ENCODE measurements around the gene KLF13. TPM values are rescaled to one million over a fixed set of nuclear protein-coding genes. Genes with fewer than 3 reads are reported as not detected.

KLF13 gene
- total and polyA plus RNA-seq, 4 donors, result 38.3 to 157 (median 55.2) TPM

DNA sequence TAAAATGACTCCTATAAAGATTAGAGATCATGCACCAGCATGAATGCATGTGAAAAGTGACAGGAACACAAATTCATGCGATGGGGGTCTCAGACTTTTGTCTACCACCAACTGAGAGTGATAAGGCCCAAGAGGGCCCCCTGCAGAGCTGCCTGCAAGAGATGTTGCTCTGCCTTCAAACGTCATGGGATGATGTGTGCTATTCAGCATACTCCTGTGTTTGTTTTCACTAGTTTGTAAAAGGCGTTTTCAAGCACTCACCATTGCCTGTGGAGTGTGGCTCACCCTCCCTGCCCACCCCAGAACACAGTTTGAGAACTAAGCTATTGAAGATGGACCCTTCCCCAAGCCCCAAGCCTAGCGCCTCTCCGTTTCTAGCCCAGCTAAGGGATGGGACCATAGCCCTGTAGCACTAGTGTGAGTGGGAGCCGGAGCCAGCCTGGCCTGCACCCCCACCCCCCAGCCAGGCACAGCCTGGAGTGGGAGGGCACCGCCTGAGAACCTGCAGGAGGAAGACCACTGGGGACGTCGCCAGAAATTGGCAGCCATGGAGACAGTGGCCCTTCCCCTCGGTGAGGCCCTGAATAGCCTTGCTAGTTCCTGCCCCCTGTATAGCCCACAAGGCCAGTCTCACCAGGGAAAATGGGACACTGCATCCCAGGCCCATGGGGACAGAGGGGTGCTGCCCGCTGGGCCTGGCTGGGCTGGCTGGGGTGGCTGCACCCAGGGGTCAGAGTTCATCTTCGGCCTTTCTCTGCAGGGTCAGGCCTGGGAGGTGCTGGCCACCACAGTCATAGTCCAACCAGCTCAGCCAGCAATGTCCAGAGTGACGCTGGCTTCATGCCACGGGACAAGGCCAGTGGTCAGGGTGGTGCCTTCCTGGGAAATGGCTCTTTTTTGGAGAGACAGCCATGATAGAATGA, 22.6 kb upstream of the KLF13 start:
- 86 to 90% methylated on average over 14 of the region's 14 CpGs for WGBS, 2 donors
- Histone ChIP-seq H3K4me1 (ENCODE audit: control insufficient read depth in 5 of 5, insufficient read depth in 5 of 5, low read length in 5 of 5) (peaks cover 0 to 13% (median 0%) of the 10 kb centered on the region in 5 donors), H3K27ac (ENCODE audit: low read depth in 1 of 2, low read length in 1 of 2) (no peak overlapping the region), H3K9me3 (ENCODE audit: control insufficient read depth in 4 of 4, insufficient read depth in 3 of 4, low read length in 3 of 4) (no peaks in the 10 kb centered on the region), H3K4me3 (no peak overlapping the region), H3K36me3 (ENCODE audit: control insufficient read depth in 4 of 4, insufficient read depth in 4 of 4, low read length in 4 of 4) (no peaks in the 10 kb centered on the region), H3K9ac (ENCODE audit: insufficient read depth in 1 of 2, low read length in 2 of 2) (no peak overlapping the region), H3K27me3 (ENCODE audit: control insufficient read depth in 3 of 3, insufficient read depth in 3 of 3, low read length in 2 of 3) (peaks cover 0 to 7% (median 5%) of the 10 kb centered on the region in 3 donors)
- no peak for DNase-seq
- ATAC-seq (ENCODE audit: insufficient read depth, low FRiP score), result no peak
- TF ChIP-seq, protein P1, sequence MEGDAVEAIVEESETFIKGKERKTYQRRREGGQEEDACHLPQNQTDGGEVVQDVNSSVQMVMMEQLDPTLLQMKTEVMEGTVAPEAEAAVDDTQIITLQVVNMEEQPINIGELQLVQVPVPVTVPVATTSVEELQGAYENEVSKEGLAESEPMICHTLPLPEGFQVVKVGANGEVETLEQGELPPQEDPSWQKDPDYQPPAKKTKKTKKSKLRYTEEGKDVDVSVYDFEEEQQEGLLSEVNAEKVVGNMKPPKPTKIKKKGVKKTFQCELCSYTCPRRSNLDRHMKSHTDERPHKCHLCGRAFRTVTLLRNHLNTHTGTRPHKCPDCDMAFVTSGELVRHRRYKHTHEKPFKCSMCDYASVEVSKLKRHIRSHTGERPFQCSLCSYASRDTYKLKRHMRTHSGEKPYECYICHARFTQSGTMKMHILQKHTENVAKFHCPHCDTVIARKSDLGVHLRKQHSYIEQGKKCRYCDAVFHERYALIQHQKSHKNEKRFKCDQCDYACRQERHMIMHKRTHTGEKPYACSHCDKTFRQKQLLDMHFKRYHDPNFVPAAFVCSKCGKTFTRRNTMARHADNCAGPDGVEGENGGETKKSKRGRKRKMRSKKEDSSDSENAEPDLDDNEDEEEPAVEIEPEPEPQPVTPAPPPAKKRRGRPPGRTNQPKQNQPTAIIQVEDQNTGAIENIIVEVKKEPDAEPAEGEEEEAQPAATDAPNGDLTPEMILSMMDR (IDR thresholded peaks at IDR 0.05; ENCODE audit: control extremely low read depth, extremely low read depth), result no peak

DNA sequence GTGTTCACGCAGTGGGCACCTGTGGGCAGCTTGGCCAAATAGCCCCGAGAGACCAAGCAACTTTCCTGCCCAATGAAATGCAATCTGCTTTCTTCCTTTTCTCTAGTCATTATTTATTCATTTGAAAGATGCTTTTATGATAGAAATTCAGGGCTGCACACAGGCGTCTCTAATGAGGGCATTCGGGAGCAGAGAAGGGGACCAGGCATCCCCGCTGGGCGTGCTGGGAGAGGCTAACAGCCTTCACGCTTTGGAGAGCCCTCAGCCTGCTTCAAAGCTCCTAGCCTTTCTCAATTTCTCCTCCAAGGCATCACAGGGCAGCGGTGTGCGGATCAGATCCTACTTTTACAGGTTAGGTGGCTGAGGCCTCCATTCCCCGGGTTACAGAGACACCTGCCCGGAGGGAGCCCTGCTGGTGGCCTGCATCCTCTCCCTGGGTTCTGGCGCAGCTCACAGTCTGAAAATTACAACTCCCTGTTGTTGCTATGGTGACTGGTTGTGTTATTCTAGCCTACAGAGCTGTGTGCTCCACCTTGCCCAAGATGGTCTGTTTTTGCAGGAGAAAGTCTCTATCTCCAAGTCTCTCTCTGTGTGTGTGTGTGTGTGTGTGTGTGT, 21.8 kb upstream of the KLF13 start:
- Histone ChIP-seq H3K9me3 (ENCODE audit: control insufficient read depth in 4 of 4, insufficient read depth in 3 of 4, low read length in 3 of 4) (no peaks in the 10 kb centered on the region), H3K27ac (ENCODE audit: low read depth in 1 of 2, low read length in 1 of 2) (no peak overlapping the region), H3K27me3 (ENCODE audit: control insufficient read depth in 3 of 3, insufficient read depth in 3 of 3, low read length in 2 of 3) (peaks cover 0 to 7% (median 5%) of the 10 kb centered on the region in 3 donors), H3K9ac (ENCODE audit: insufficient read depth in 1 of 2, low read length in 2 of 2) (no peak overlapping the region), H3K4me3 (no peak overlapping the region), H3K4me1 (ENCODE audit: control insufficient read depth in 5 of 5, insufficient read depth in 5 of 5, low read length in 5 of 5) (peaks cover 0 to 13% (median 0%) of the 10 kb centered on the region in 5 donors), H3K36me3 (ENCODE audit: control insufficient read depth in 4 of 4, insufficient read depth in 4 of 4, low read length in 4 of 4) (no peaks in the 10 kb centered on the region)
- DNase-seq, result no peak
- 95 to 97% methylated on average over 12 of the region's 12 CpGs for WGBS, 2 donors
- TF ChIP-seq, protein P1 (IDR thresholded peaks at IDR 0.05; ENCODE audit: control extremely low read depth, extremely low read depth), result no peak
- ATAC-seq (ENCODE audit: insufficient read depth, low FRiP score), result no peak

DNA sequence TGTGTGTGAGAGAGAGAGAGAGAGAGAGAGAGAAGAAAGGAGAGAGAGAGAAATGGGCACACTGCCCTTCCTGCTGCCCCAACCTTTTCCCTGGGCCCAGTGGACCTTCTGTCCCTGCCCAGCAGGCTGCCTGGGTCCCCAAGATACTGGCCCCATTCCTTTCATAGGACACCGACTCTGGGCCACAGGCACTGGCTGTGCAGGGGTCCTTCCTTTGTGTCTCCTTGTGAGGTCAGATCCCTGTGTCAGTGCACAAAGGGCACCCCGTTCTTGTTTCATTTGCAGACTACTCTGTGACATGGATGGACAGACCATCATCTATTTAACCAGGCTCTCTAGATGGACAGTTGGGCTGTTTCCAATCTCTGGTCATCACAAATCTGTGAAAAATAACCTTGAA, 21.3 kb upstream of the KLF13 start:
- TF ChIP-seq, protein P1 (IDR thresholded peaks at IDR 0.05; ENCODE audit: control extremely low read depth, extremely low read depth), result no peak
- Histone ChIP-seq H3K36me3 (ENCODE audit: control insufficient read depth in 4 of 4, insufficient read depth in 4 of 4, low read length in 4 of 4) (no peaks in the 10 kb centered on the region), H3K4me1 (ENCODE audit: control insufficient read depth in 5 of 5, insufficient read depth in 5 of 5, low read length in 5 of 5) (peaks cover 0 to 10% (median 0%) of the 10 kb centered on the region in 5 donors), H3K27me3 (ENCODE audit: control insufficient read depth in 3 of 3, insufficient read depth in 3 of 3, low read length in 2 of 3) (peaks cover 0 to 7% (median 5%) of the 10 kb centered on the region in 3 donors), H3K4me3 (no peak overlapping the region), H3K27ac (ENCODE audit: low read depth in 1 of 2, low read length in 1 of 2) (no peak overlapping the region), H3K9me3 (ENCODE audit: control insufficient read depth in 4 of 4, insufficient read depth in 3 of 4, low read length in 3 of 4) (no peaks in the 10 kb centered on the region), H3K9ac (ENCODE audit: insufficient read depth in 1 of 2, low read length in 2 of 2) (no peak overlapping the region)
- WGBS, 2 donors, result 93 to 100% methylated on average over 2 of the region's 2 CpGs
- no peak for DNase-seq
- no peak for ATAC-seq (ENCODE audit: insufficient read depth, low FRiP score)
